ENCODE measurements around the gene GDI2.
A peak's percentile ranks its signal among the peaks of the same experiment; 100 is the strongest.
"Not testable (repeated sequence)": the region's sequence is repeated elsewhere in the genome, so short reads cannot be mapped to it uniquely, and the experiment has no call there.

GDI2 gene

GRCh38 chr10:5782174-5782573 is 31.1 kb downstream of the GDI2 start:
- DNase-seq (ENCODE audit: low read depth in 2 of 2), result no peak

GRCh38 chr10:5779730-5780129 is 33.5 kb downstream of the GDI2 start:
- no peak for DNase-seq (ENCODE audit: low read depth in 2 of 2)

GRCh38 chr10:5777758-5778157 is 35.5 kb downstream of the GDI2 start:
- DNase-seq (ENCODE audit: low read depth in 2 of 2), result not testable (repeated sequence)

- DNase-seq (ENCODE audit: low read depth in 2 of 2), result no peak
Observed at GRCh38 chr10:5776881-5777197, 36.4 kb downstream of the GDI2 start.

GRCh38 chr10:5776136-5776880 is 36.9 kb downstream of the GDI2 start:
- DNase-seq (ENCODE audit: low read depth in 2 of 2), result no peak

- peak; percentile 60 to 66 for DNase-seq (ENCODE audit: low read depth in 2 of 2)
Observed at GRCh38 chr10:5775685-5776084, 37.5 kb downstream of the GDI2 start.

- no peak for DNase-seq (ENCODE audit: low read depth in 2 of 2)
Observed at GRCh38 chr10:5774987-5775620, 38.1 kb downstream of the GDI2 start.

- DNase-seq (ENCODE audit: low read depth in 2 of 2), result no peak
Observed at GRCh38 chr10:5766189-5766588, 47.0 kb downstream of the GDI2 start.

- no peak for DNase-seq (ENCODE audit: low read depth in 2 of 2)
Observed at GRCh38 chr10:5765617-5766016, 47.6 kb downstream of the GDI2 start.

- DNase-seq (ENCODE audit: low read depth in 2 of 2), result no peak
Observed at GRCh38 chr10:5764422-5765297, 48.6 kb downstream of the GDI2 start.

- no peak for DNase-seq (ENCODE audit: low read depth in 2 of 2)
Observed at GRCh38 chr10:5762531-5762930, 50.7 kb downstream of the GDI2 start.

GRCh38 chr10:5761220-5761619 is 52.0 kb downstream of the GDI2 start:
- DNase-seq (ENCODE audit: low read depth in 2 of 2), result no peak

GRCh38 chr10:5760515-5760914 is 52.7 kb downstream of the GDI2 start:
- DNase-seq (ENCODE audit: low read depth in 2 of 2), result no peak

- no peak for DNase-seq (ENCODE audit: low read depth in 2 of 2)
Observed at GRCh38 chr10:5758927-5759326, 54.3 kb downstream of the GDI2 start.

- DNase-seq (ENCODE audit: low read depth in 2 of 2), result no peak
Observed at GRCh38 chr10:5757766-5758517, 55.3 kb downstream of the GDI2 start.

- no peak for DNase-seq (ENCODE audit: low read depth in 2 of 2)
Observed at GRCh38 chr10:5752301-5752871, 60.8 kb downstream of the GDI2 start.

GRCh38 chr10:5751601-5752253 is 61.5 kb downstream of the GDI2 start:
- no peak for DNase-seq (ENCODE audit: low read depth in 2 of 2)

- no peak for DNase-seq (ENCODE audit: low read depth in 2 of 2)
Observed at GRCh38 chr10:5748394-5748803, 64.8 kb downstream of the GDI2 start.

- no peak for DNase-seq (ENCODE audit: low read depth in 2 of 2)
Observed at GRCh38 chr10:5746197-5746596, 67.0 kb downstream of the GDI2 start.

- no peak for DNase-seq (ENCODE audit: low read depth in 2 of 2)
Observed at GRCh38 chr10:5744849-5745248, 68.4 kb downstream of the GDI2 start.

- DNase-seq (ENCODE audit: low read depth in 2 of 2), result no peak
Observed at GRCh38 chr10:5743736-5744135, 69.5 kb downstream of the GDI2 start.

All from stimulated activated CD4-positive, alpha-beta T cell treated with anti-CD3 and anti-CD28 coated beads, Interleukin-4, amount 100 ng/mL, for 48 hours (primary cell).